ENCODE results near the gene IFI27L1.

The IFI27L1 gene

GRCh38 chr14:94081386-94081820, 293 bp downstream of the IFI27L1 start:
- DNase-seq, result peak in 1 of 2 donors; percentile 6

GRCh38 chr14:94087891-94088290, 6.8 kb downstream of the IFI27L1 start:
- DNase-seq, result no peak

- DNase-seq, result no peak
These were observed 7.4 kb downstream of the IFI27L1 start for GRCh38 chr14:94088516-94088915.

- no peak for DNase-seq
These were observed 8.4 kb downstream of the IFI27L1 start for GRCh38 chr14:94089479-94089878.

GRCh38 chr14:94093418-94093817, 12.3 kb downstream of the IFI27L1 start:
- no peak for DNase-seq

GRCh38 chr14:94097091-94097490, 16.0 kb downstream of the IFI27L1 start:
- DNase-seq, result no peak

- DNase-seq, result no peak
These were observed 17.3 kb downstream of the IFI27L1 start for GRCh38 chr14:94098326-94098992.

GRCh38 chr14:94099006-94099405, 17.9 kb downstream of the IFI27L1 start:
- DNase-seq, result no peak

GRCh38 chr14:94100847-94101246, 19.7 kb downstream of the IFI27L1 start:
- no peak for DNase-seq

- DNase-seq, result no peak
These were observed 20.6 kb downstream of the IFI27L1 start for GRCh38 chr14:94101748-94102147.

- DNase-seq, result no peak
These were observed 21.8 kb downstream of the IFI27L1 start for GRCh38 chr14:94102768-94103482.

- DNase-seq, result no peak
These were observed 22.5 kb downstream of the IFI27L1 start for GRCh38 chr14:94103554-94104150.

- no peak for DNase-seq
These were observed 23.6 kb downstream of the IFI27L1 start for GRCh38 chr14:94104731-94105130.

- DNase-seq, result no peak
These were observed 28.8 kb downstream of the IFI27L1 start for GRCh38 chr14:94109915-94110250.

- no peak for DNase-seq
These were observed 29.6 kb downstream of the IFI27L1 start, which contains the start of gene IFI27 for GRCh38 chr14:94110552-94111181. Gene IFI27 (plus strand): TSS chr14:94110736.

- DNase-seq, result no peak
These were observed 30.4 kb downstream of the IFI27L1 start for GRCh38 chr14:94111276-94112095.

GRCh38 chr14:94112513-94113063, 31.5 kb downstream of the IFI27L1 start:
- no peak for DNase-seq

- DNase-seq, result no peak
These were observed 32.0 kb downstream of the IFI27L1 start for GRCh38 chr14:94113073-94113472.

GRCh38 chr14:94113490-94113889, 32.4 kb downstream of the IFI27L1 start:
- DNase-seq, result no peak

GRCh38 chr14:94113908-94114588, 32.9 kb downstream of the IFI27L1 start:
- DNase-seq, result no peak

- no peak for DNase-seq
These were observed 33.5 kb downstream of the IFI27L1 start for GRCh38 chr14:94114589-94115057.
